PC-3 (cell line): Measurements from ENCODE around the gene SMG6.
"Not testable (repeated sequence)": the region's sequence is repeated elsewhere in the genome, so short reads cannot be mapped to it uniquely, and the experiment has no call there.

Experiments
- CTCF ChIP-seq: fragments of 300-600 bp; sonication (generic); conservative IDR thresholded peaks from 2 replicates; pipeline ENCODE4 v1.5.1; 2017; ENCODE audit warnings: antibody characterized with exemption, low read depth, mild to moderate bottlenecking, low read length
- EZH2 ChIP-seq: fragments of 300-600 bp; sonication (generic); IDR thresholded peaks from one replicate; pipeline ENCODE4 v1.6.1; 2017; ENCODE audit warnings: antibody characterized with exemption, mild to moderate bottlenecking, low read length; ENCODE audit not compliant: unreplicated experiment
- EZH2phosphoT487 ChIP-seq: fragments of 300-600 bp; sonication (generic); IDR thresholded peaks from 2 replicates; pipeline ENCODE4 v1.6.1; 2018; ENCODE audit warnings: mild to moderate bottlenecking, antibody characterized with exemption, low read length, borderline replicate concordance

GRCh38 chr17:2199386-2199785 is 104.2 kb downstream of the SMG6 start:
- not testable (repeated sequence) for TF ChIP-seq CTCF, EZH2, EZH2phosphoT487
